Vagina (tissue), 2 donors: ENCODE data around the gene NUDT14. TPM values are rescaled to one million over a fixed set of nuclear protein-coding genes. Genes with fewer than 3 reads are reported as not detected.

Experiments used
- DNase-seq, 2 donors: peaks; one replicate each; pipeline ENCODE4 v3.0.0-alpha.2; 2017; ENCODE audit errors: extremely low spot score in 2 of 2
- H3K27ac ChIP-seq: fragments of 200-600 bp; sonication (generic); one replicate; pipeline ENCODE4 v1.5.1; 2019
- H3K27me3 ChIP-seq: fragments of 200-600 bp; sonication (generic); one replicate; pipeline ENCODE4 v1.5.1; 2019
- H3K36me3 ChIP-seq, 2 donors: fragments of 200-600 bp; sonication (generic); one replicate each; pipeline ENCODE4 v1.5.1; 2017 to 2019
- H3K4me1 ChIP-seq: fragments of 200-600 bp; sonication (generic); one replicate; pipeline ENCODE4 v1.5.1; 2019
- H3K4me3 ChIP-seq, 2 donors: fragments of 200-600 bp; sonication (generic); 1 replicate in 1 of 2; 2 replicates in 1 of 2; pipeline ENCODE4 v1.5.1; 2016 to 2019
- H3K9me3 ChIP-seq: fragments of 200-600 bp; sonication (generic); one replicate; pipeline ENCODE4 v1.5.1; 2019
- POLR2A ChIP-seq, 2 donors: fragments of 450-650 bp; IDR thresholded peaks; one replicate each; pipeline ENCODE4 v1.6.1; 2017; ENCODE audit warnings: antibody characterized with exemption in 2 of 2, mild to moderate bottlenecking in 2 of 2, moderate library complexity in 2 of 2
- POLR2AphosphoS5 ChIP-seq, 2 donors: sonication (generic); formaldehyde crosslinking; IDR thresholded peaks; one replicate each; pipeline ENCODE4 v1.9.0; 2017; ENCODE audit warnings: antibody characterized with exemption in 2 of 2, mild to moderate bottlenecking in 2 of 2, low read depth in 1 of 2; ENCODE audit not compliant: insufficient read depth in 1 of 2
- intact Hi-C: fragments of 100-400 bp; cut with DNase I; formaldehyde crosslinking; loops from one replicate; pipeline ENCODE4 v1.15.1; 2023
- total RNA-seq: library from RNA; depleted of rRNA; stranded (reverse); fragments of >200 nt; gene quantifications from one replicate; pipeline ENCODE4 v1.2.3, GENCODE V29; 2016
- TF ChIP-seq, protein P1 (sequence below), 3 experiments: fragments of 450-650 bp in 2 of 3; fragments of 200-600 bp in 1 of 3; sonication (generic) in 1 of 3; IDR thresholded peaks; one replicate each; pipeline ENCODE4 v1.5.1; 2017 to 2019; ENCODE audit warnings: antibody characterized with exemption in 3 of 3, mild to moderate bottlenecking in 2 of 3, moderate library complexity in 2 of 3

The NUDT14 gene
- total RNA-seq, 1 donor from 2014 or later, result 11.0 TPM

DNA sequence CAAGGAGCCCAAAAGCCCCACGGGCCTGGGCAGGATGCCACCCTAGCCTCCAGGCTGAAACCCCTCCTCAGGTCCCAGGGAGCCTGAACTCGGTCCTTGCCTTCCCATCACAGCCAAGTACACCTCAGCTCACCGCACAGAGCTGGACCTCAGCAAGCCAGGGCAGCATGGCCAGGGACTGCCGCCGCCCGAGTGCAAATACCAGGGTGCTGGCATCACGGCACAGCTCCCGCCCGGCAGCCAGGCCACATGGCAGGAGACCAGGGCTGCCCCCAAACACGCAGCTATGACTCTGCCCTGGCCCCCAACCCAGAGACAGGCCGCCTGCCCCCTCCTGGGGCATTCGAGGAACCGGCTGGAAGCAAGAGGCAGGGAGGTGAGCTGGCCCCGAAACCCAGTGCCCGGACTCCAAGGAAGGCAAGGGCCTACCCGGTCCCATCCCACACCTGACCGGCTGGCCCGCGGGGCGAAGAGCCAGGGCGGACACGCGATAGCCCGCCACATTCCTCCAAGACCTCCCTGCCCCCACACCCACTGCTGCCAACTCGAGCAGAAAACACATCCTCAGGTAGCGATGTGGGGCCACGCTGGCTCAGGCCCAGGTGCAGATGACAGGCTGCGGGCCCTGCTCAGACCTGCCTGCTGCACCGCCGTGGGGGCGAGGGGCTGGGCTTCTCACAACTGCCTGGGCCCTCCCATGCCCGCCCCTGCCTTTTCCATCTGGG is 15.2 kb downstream of the NUDT14 start:
- H3K9me3 ChIP-seq, result no peaks in the 10 kb centered on the region
- no peaks in the 10 kb centered on the region for H3K36me3 ChIP-seq
- no peak overlapping the region for H3K4me3 ChIP-seq
- H3K4me1 ChIP-seq, result peaks cover 39% of the 10 kb centered on the region
- H3K27ac ChIP-seq, result no peak overlapping the region
- TF ChIP-seq, protein P1, sequence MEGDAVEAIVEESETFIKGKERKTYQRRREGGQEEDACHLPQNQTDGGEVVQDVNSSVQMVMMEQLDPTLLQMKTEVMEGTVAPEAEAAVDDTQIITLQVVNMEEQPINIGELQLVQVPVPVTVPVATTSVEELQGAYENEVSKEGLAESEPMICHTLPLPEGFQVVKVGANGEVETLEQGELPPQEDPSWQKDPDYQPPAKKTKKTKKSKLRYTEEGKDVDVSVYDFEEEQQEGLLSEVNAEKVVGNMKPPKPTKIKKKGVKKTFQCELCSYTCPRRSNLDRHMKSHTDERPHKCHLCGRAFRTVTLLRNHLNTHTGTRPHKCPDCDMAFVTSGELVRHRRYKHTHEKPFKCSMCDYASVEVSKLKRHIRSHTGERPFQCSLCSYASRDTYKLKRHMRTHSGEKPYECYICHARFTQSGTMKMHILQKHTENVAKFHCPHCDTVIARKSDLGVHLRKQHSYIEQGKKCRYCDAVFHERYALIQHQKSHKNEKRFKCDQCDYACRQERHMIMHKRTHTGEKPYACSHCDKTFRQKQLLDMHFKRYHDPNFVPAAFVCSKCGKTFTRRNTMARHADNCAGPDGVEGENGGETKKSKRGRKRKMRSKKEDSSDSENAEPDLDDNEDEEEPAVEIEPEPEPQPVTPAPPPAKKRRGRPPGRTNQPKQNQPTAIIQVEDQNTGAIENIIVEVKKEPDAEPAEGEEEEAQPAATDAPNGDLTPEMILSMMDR (IDR thresholded peaks at IDR 0.05), result no peak
- TF ChIP-seq POLR2A (IDR thresholded peaks at IDR 0.05), result no peak
- no peak for TF ChIP-seq POLR2AphosphoS5 (IDR thresholded peaks at IDR 0.05; ENCODE audit: insufficient read depth in 1 of 2, low read depth in 1 of 2)
- H3K27me3 ChIP-seq, result no peaks in the 10 kb centered on the region
- no peak for DNase-seq
- intact Hi-C loops, result no loop called here

DNA sequence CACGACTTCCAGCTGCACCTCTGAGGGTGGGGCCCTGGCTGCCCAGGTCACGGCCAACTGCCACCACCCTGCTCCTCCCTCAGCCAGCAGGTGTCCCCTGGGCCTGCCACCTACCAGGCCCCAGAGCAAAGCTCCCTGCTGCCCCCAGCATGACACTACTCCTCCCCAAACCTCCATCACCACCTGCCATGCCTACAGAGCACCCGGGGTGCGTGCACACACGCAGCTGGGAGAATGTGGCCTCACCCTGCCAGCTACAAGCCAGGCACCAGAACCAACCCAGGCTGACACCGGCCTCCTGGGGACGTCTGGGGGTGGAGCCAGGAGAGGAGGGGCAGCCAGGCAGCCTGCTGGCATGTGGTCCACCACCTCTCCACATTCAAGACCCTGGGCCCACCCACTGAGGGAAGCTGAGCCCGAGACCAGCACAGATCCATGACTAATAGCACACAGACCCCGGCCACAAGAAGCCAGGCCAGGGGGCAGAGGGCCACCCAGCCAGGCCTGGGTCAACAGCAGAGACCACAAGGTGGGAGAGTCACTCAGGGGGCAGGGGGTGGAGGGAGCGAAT is 15.9 kb downstream of the NUDT14 start:
- Histone ChIP-seq H3K27ac (no peak overlapping the region), H3K27me3 (no peaks in the 10 kb centered on the region), H3K9me3 (no peaks in the 10 kb centered on the region), H3K36me3 (no peaks in the 10 kb centered on the region), H3K4me3 (no peak overlapping the region), H3K4me1 (peaks cover 36% of the 10 kb centered on the region)
- intact Hi-C loops, result no loop called here
- DNase-seq, result no peak
- no peak for TF ChIP-seq POLR2A (IDR thresholded peaks at IDR 0.05)
- TF ChIP-seq, protein P1 (IDR thresholded peaks at IDR 0.05), result no peak
- TF ChIP-seq POLR2AphosphoS5 (IDR thresholded peaks at IDR 0.05; ENCODE audit: insufficient read depth in 1 of 2, low read depth in 1 of 2), result no peak

DNA sequence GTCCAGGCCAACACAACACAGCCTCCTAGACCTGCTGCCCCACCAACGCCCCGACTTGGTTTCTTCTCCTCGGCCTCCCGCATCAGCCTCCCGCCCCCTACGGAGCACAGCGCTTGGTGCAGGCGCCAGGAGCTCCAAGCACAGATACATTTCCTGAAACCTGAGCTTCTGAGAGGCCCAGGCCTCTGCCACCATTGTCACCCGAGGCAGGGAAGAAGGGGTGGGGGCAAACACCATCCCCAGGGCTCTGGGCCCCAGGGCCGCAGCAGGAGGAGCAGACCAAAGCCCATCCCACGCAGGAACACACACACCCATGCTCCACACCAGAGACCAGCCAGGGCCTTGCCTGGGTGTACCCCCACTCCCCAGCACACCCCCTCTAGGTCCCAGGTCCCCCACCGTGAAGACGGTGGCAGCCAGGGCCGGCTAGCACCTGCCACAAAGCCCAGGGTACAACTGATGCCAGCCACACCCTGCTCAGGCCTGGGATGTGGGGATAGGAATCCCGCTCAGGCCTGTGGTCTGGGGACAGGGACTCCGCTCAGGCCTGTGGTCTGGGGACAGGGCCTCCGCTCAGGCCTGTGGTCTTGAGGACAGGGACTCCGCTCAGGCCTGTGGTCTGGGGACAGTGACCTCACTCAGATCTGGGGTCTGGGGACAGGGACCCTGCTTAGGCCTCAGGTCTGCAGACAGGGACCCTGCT is 17.9 kb downstream of the NUDT14 start:
- Histone ChIP-seq H3K27ac (no peak overlapping the region), H3K9me3 (no peaks in the 10 kb centered on the region), H3K4me3 (no peak overlapping the region), H3K36me3 (no peaks in the 10 kb centered on the region), H3K4me1 (peaks cover 25% of the 10 kb centered on the region), H3K27me3 (no peaks in the 10 kb centered on the region)
- TF ChIP-seq POLR2A (IDR thresholded peaks at IDR 0.05) (no peak), POLR2AphosphoS5 (IDR thresholded peaks at IDR 0.05; ENCODE audit: insufficient read depth in 1 of 2, low read depth in 1 of 2) (no peak)
- TF ChIP-seq, protein P1 (IDR thresholded peaks at IDR 0.05), result no peak
- DNase-seq, result no peak
- intact Hi-C loops, result no loop called here

DNA sequence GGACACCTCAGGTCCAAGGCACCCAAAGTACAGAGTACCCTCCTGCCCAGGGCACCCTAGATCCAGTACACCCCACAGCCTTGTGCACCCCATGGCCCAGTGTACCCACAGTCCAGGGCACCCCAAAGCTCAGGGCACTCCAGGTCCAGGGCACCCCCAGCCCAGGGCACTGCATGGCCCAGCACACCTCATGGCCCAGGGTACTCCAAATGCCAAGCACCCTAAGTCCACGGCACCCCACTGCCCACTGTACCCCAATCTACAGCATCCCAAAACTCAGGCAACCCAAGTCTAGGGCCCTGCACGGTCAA is 18.5 kb downstream of the NUDT14 start:
- DNase-seq, result no peak
- no peak overlapping the region for H3K27ac ChIP-seq
- no peaks in the 10 kb centered on the region for H3K36me3 ChIP-seq
- H3K27me3 ChIP-seq, result no peaks in the 10 kb centered on the region
- TF ChIP-seq POLR2AphosphoS5 (IDR thresholded peaks at IDR 0.05; ENCODE audit: insufficient read depth in 1 of 2, low read depth in 1 of 2) (no peak), POLR2A (IDR thresholded peaks at IDR 0.05) (no peak)
- TF ChIP-seq, protein P1 (IDR thresholded peaks at IDR 0.05), result no peak
- peaks cover 25% of the 10 kb centered on the region for H3K4me1 ChIP-seq
- H3K9me3 ChIP-seq, result no peaks in the 10 kb centered on the region
- no peak overlapping the region for H3K4me3 ChIP-seq
- intact Hi-C loops, result no loop called here
